SK-N-SH (cell line): ENCODE results near the gene FHOD3. TPM values are rescaled to one million over a fixed set of nuclear protein-coding genes. Genes with fewer than 3 reads are reported as not detected.

Experiments
- CTCF ChIA-PET: fragments of 300-600, 350-600 bp; formaldehyde crosslinking; extraction: SDS; loops from one replicate; lab custom pipeline; 2021; lab: Yijun Ruan, JAX
- POLR2A ChIA-PET: fragments of 350-600 bp; sonication (Branson Sonifier 250); formaldehyde crosslinking; extraction: SDS; loops from one replicate; lab custom pipeline; 2020; ENCODE audit warnings: antibody characterized with exemption, inconsistent platforms; lab: Yijun Ruan, JAX
- DNase-seq: peaks from one replicate; pipeline ENCODE4 v3.0.0; 2012
- H2AFZ ChIP-seq: fragments of 200-600 bp; sonication (generic); 2 replicates; pipeline ENCODE4 v1.8.1; 2016; ENCODE audit warnings: antibody characterized with exemption, mild to moderate bottlenecking, low read depth
- H3F3A ChIP-seq: fragments of 200-600 bp; sonication (generic); replicated peaks from 2 replicates; pipeline ENCODE3; 2016; ENCODE audit warnings: antibody characterized with exemption, mild to moderate bottlenecking; ENCODE audit not compliant: insufficient read depth
- H3K27ac ChIP-seq, 2 experiments: fragments of 200-500 bp in 1 of 2; fragments of 200-600 bp in 1 of 2; sonication (Bioruptor generic) in 1 of 2; sonication (generic), shearing (Covaris generic) in 1 of 2; 2 replicates each; pipeline versions ENCODE4 v1.5.1 to v1.6.1; 2014 to 2016; ENCODE audit warnings: low read depth in 2 of 2, inconsistent platforms in 1 of 2, low read length in 1 of 2, mild to moderate bottlenecking in 1 of 2, mixed read lengths in 1 of 2
- H3K27me3 ChIP-seq: fragments of 200-600 bp; sonication (generic), shearing (Covaris generic); 2 replicates; pipeline ENCODE4 v1.6.1; 2016; ENCODE audit warnings: mixed run types; ENCODE audit not compliant: insufficient read depth
- H3K36me3 ChIP-seq, 2 experiments: fragments of 200-500 bp in 1 of 2; fragments of 200-600 bp in 1 of 2; sonication (Bioruptor generic) in 1 of 2; sonication (generic) in 1 of 2; replicated peaks in 1 of 2; 2 replicates each; pipeline versions ENCODE3 to v1.5.1; 2014 to 2016; ENCODE audit warnings: low read length in 1 of 2, mild to moderate bottlenecking in 1 of 2; ENCODE audit not compliant: insufficient read depth in 2 of 2, control insufficient read depth in 1 of 2
- H3K4me1 ChIP-seq, 2 experiments: fragments of 200-500 bp in 1 of 2; fragments of 200-600 bp in 1 of 2; sonication (Bioruptor generic) in 1 of 2; sonication (generic), shearing (Covaris generic) in 1 of 2; 2 replicates each; pipeline versions ENCODE4 v1.5.1 to v1.6.1; 2014 to 2016; ENCODE audit warnings: low read depth in 1 of 2, low read length in 1 of 2, mixed run types in 1 of 2; ENCODE audit not compliant: insufficient read depth in 2 of 2, control insufficient read depth in 1 of 2
- H3K4me2 ChIP-seq: fragments of 200-600 bp; sonication (generic), shearing (Covaris generic); 2 replicates; pipeline ENCODE4 v1.6.1; 2017; ENCODE audit warnings: mixed run types
- H3K4me3 ChIP-seq, 2 experiments: fragments of 200-500 bp in 1 of 2; fragments of 200-600 bp in 1 of 2; sonication (Bioruptor generic) in 1 of 2; sonication (generic), shearing (Covaris generic) in 1 of 2; 2 replicates each; pipeline versions ENCODE4 v1.5.1 to v1.8.1; 2014 to 2016; ENCODE audit warnings: low read depth in 2 of 2, inconsistent platforms in 1 of 2, low read length in 1 of 2, mild to moderate bottlenecking in 1 of 2, mixed read lengths in 1 of 2, moderate library complexity in 1 of 2
- H3K79me2 ChIP-seq: fragments of 200-600 bp; sonication (generic); 2 replicates; pipeline ENCODE4 v1.8.1; 2017; ENCODE audit warnings: mild to moderate bottlenecking; ENCODE audit not compliant: insufficient read depth
- H3K9ac ChIP-seq: fragments of 200-600 bp; sonication (generic); 2 replicates; pipeline ENCODE4 v1.6.1; 2017; ENCODE audit warnings: mixed run types
- H3K9me2 ChIP-seq: fragments of 200-600 bp; sonication (generic); 2 replicates; pipeline ENCODE4 v1.6.1; 2017; ENCODE audit warnings: mixed run types
- H3K9me3 ChIP-seq: fragments of 200-600 bp; sonication (generic); 2 replicates; pipeline ENCODE4 v1.6.1; 2017; ENCODE audit warnings: mixed run types, mild to moderate bottlenecking, moderate library complexity
- H4K20me1 ChIP-seq: fragments of 200-600 bp; sonication (generic); 2 replicates; pipeline ENCODE4 v1.6.1; 2017; ENCODE audit warnings: mild to moderate bottlenecking, mixed run types; ENCODE audit not compliant: insufficient read depth
- CHD2 ChIP-seq: fragments of 150-350 bp; IDR thresholded peaks from 2 replicates; pipeline ENCODE4 v1.6.1; 2018; ENCODE audit warnings: low read length; ENCODE audit not compliant: partially characterized antibody
- FOSL2 ChIP-seq: IDR thresholded peaks from 2 replicates; pipeline ENCODE4 v1.4.0; 2012; ENCODE audit warnings: low read depth, mild to moderate bottlenecking, moderate library complexity, borderline replicate concordance
- FOXM1 ChIP-seq: IDR thresholded peaks from 2 replicates; pipeline ENCODE4 v1.4.0; 2012; ENCODE audit warnings: low read depth, mild to moderate bottlenecking
- MXI1 ChIP-seq: IDR thresholded peaks from 2 replicates; pipeline ENCODE4 v1.6.1; 2012; ENCODE audit warnings: mild to moderate bottlenecking, low read depth, low read length, improper control_type of control experiment
- POLR2AphosphoS5 ChIP-seq: IDR thresholded peaks from 2 replicates; pipeline ENCODE4 v1.6.1; 2012; ENCODE audit warnings: low read depth, low read length
- RAD21 ChIP-seq: IDR thresholded peaks from 2 replicates; pipeline ENCODE4 v1.6.1; 2012; ENCODE audit warnings: mild to moderate bottlenecking, low read length
- TEAD4 ChIP-seq: IDR thresholded peaks from 2 replicates; pipeline ENCODE4 v1.4.0; 2012; ENCODE audit warnings: mild to moderate bottlenecking, borderline replicate concordance; ENCODE audit not compliant: insufficient read depth
- WGBS: methylation state at CpG from one replicate; pipeline ENCODE4 v1.1.6; 2017; ENCODE audit warnings: low lambda C conversion rate; 5-methylcytosine and 5-hydroxymethylcytosine counted together
- polyA plus RNA-seq, 3 experiments: library from polyadenylated mRNA; depleted of rRNA; stranded (reverse); fragments of >200 nt; gene quantifications; 2 replicates each; pipeline ENCODE4 v1.2.3, GENCODE V29; 2012
- TF ChIP-seq, protein P1 (sequence below): fragments of 200-600 bp; sonication (generic); IDR thresholded peaks from 2 replicates; pipeline ENCODE4 v1.6.1; 2017; ENCODE audit warnings: antibody characterized with exemption, mild to moderate bottlenecking, moderate library complexity
- TF ChIP-seq, protein P2 (sequence below): IDR thresholded peaks from 2 replicates; pipeline ENCODE4 v1.6.1; 2012; ENCODE audit warnings: mild to moderate bottlenecking, low read depth, low read length, moderate library complexity

FHOD3 gene
- polyA plus RNA-seq, 1 of the 3 experiments (the other 2 are of a cell fraction): 10.9 TPM

DNA sequence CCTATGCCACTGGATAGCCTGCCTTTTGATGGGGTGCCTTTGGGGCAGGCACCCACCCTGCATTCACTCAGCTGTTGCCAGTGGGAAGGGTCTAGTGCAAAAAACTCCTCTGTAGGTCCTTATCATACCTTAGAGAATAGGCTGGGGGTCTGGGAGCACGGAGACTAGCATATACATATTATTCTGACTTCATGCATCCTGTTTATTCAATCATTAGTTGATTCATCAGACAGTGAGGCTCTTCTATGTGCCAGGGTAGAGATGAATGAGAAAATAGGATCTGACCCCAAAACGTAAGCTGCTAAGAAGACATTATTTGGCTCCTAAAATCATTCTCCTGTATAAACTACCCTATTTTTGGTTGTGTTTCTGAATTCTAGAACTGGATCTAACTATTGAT is 378.0 kb downstream of the FHOD3 start:
- no peak overlapping the region for H3K27ac ChIP-seq
- no peaks in the 10 kb centered on the region for H3K9me2 ChIP-seq
- POLR2A ChIA-PET: no interaction called here
- 47% methylated on average over 2 of the region's 2 CpGs for WGBS
- H3K4me1 ChIP-seq: peaks cover 0 to 4% of the 10 kb centered on the region in 2 experiments; a peak in 2 of 4 replicates
- H3K9me3 ChIP-seq: peaks cover 7% of the 10 kb centered on the region
- TF ChIP-seq FOSL2 (no peak), MXI1 (no peak)
- TF ChIP-seq, protein P1, sequence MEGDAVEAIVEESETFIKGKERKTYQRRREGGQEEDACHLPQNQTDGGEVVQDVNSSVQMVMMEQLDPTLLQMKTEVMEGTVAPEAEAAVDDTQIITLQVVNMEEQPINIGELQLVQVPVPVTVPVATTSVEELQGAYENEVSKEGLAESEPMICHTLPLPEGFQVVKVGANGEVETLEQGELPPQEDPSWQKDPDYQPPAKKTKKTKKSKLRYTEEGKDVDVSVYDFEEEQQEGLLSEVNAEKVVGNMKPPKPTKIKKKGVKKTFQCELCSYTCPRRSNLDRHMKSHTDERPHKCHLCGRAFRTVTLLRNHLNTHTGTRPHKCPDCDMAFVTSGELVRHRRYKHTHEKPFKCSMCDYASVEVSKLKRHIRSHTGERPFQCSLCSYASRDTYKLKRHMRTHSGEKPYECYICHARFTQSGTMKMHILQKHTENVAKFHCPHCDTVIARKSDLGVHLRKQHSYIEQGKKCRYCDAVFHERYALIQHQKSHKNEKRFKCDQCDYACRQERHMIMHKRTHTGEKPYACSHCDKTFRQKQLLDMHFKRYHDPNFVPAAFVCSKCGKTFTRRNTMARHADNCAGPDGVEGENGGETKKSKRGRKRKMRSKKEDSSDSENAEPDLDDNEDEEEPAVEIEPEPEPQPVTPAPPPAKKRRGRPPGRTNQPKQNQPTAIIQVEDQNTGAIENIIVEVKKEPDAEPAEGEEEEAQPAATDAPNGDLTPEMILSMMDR: no peak
- H3F3A ChIP-seq: peaks cover 3% of the 10 kb centered on the region
- H3K9ac ChIP-seq: no peak overlapping the region
- CTCF ChIA-PET: interaction anchor here (0.7 kb wide), 1 partner anchor 12 kb away, joined by 3 read pairs; no protein-coding TSS in a partner anchor
- H3K4me3 ChIP-seq: no peak overlapping the region; a peak in 1 of 4 replicates
- no peaks in the 10 kb centered on the region for H4K20me1 ChIP-seq
- H3K27me3 ChIP-seq: no peaks in the 10 kb centered on the region
- DNase-seq: no peak
- H2AFZ ChIP-seq: no peak overlapping the region
- H3K79me2 ChIP-seq: no peaks in the 10 kb centered on the region
- H3K36me3 ChIP-seq: peaks cover 7 to 10% of the 10 kb centered on the region in 2 experiments
- H3K4me2 ChIP-seq: no peak overlapping the region

DNA sequence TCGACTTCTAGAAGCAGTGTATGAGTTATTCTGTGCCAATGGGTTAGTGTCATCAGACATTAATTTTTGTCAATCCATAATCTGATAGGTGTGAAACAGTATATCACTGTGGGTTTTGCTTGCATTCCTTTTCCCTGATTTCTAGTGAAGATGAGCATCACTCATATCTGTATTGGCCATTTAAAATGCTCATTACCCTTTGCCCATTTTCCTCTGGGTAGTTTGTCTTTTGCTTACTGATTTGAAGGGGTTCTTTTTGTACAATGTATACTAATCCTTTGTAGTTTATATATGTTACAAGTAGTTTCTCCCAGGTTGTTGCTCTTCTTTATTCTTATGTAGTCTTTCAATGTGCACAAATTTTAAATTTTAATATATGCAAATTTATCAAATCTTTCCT is 379.1 kb downstream of the FHOD3 start:
- Histone ChIP-seq H3K9me3 (peaks cover 7% of the 10 kb centered on the region), H3K4me2 (no peak overlapping the region), H3K27ac (no peak overlapping the region), H3K79me2 (no peaks in the 10 kb centered on the region), H2AFZ (no peak overlapping the region), H4K20me1 (no peaks in the 10 kb centered on the region), H3K9me2 (no peaks in the 10 kb centered on the region), H3K27me3 (no peaks in the 10 kb centered on the region), H3K36me3 (peaks cover 7 to 10% of the 10 kb centered on the region in 2 experiments), H3K4me1 (peaks cover 0 to 7% of the 10 kb centered on the region in 2 experiments; a peak in 2 of 4 replicates), H3F3A (peaks cover 3% of the 10 kb centered on the region), H3K4me3 (no peak overlapping the region)
- CTCF ChIA-PET: no interaction called here
- POLR2A ChIA-PET: no interaction called here
- no peak for DNase-seq
- 21% methylated on average over 1 of the region's 1 CpG for WGBS
- TF ChIP-seq, protein P2, sequence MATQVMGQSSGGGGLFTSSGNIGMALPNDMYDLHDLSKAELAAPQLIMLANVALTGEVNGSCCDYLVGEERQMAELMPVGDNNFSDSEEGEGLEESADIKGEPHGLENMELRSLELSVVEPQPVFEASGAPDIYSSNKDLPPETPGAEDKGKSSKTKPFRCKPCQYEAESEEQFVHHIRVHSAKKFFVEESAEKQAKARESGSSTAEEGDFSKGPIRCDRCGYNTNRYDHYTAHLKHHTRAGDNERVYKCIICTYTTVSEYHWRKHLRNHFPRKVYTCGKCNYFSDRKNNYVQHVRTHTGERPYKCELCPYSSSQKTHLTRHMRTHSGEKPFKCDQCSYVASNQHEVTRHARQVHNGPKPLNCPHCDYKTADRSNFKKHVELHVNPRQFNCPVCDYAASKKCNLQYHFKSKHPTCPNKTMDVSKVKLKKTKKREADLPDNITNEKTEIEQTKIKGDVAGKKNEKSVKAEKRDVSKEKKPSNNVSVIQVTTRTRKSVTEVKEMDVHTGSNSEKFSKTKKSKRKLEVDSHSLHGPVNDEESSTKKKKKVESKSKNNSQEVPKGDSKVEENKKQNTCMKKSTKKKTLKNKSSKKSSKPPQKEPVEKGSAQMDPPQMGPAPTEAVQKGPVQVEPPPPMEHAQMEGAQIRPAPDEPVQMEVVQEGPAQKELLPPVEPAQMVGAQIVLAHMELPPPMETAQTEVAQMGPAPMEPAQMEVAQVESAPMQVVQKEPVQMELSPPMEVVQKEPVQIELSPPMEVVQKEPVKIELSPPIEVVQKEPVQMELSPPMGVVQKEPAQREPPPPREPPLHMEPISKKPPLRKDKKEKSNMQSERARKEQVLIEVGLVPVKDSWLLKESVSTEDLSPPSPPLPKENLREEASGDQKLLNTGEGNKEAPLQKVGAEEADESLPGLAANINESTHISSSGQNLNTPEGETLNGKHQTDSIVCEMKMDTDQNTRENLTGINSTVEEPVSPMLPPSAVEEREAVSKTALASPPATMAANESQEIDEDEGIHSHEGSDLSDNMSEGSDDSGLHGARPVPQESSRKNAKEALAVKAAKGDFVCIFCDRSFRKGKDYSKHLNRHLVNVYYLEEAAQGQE: no peak
- TF ChIP-seq CHD2 (no peak), POLR2AphosphoS5 (no peak), FOXM1 (no peak), RAD21 (no peak), TEAD4 (no peak), FOSL2 (no peak)
- TF ChIP-seq, all 33 proteins: peak for 0
- no peak overlapping the region for H3K9ac ChIP-seq
